ENCODE data around the gene SAFB2.

Gene SAFB2

DNA sequence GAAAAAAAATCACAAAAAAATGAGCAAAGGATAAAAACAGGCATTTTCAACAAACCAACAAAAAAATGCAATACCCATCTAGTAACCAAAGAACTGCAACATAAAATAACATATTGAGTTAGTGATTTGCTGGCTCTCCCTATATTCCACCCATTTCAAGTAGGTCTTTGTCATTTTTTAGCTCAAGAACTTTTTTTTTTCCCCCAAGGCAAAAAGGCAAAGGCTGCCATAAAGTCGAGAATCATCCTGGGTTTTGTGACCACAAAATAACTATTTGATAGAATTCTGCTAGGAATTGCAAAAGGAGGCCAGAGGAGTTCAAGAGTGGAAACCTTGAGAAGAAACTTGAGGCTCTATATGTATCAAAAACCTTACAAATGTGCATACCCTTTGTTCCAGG is 5.5 kb downstream of the SAFB2 start:
- Histone ChIP-seq H3K9me3 (ENCODE audit: insufficient read depth, low read depth, low read length) (no peaks in the 10 kb centered on the region), H3K27ac (ENCODE audit: low read depth, low read length) (no peak overlapping the region), H3K9ac (ENCODE audit: low read length) (no peak overlapping the region), H3K36me3 (ENCODE audit: control insufficient read depth in 1 of 2, insufficient read depth in 2 of 2, low read length in 2 of 2) (peaks cover 40 to 65% of the 10 kb centered on the region in 2 experiments), H2BK12ac (ENCODE audit: low read length) (no peak overlapping the region), H2AK5ac (ENCODE audit: low read length) (no peak overlapping the region), H3K4me3 (ENCODE audit: low read depth, low read length) (no peak overlapping the region), H2BK120ac (ENCODE audit: insufficient read depth, low read length, poor library complexity) (no peak overlapping the region), H4K12ac (ENCODE audit: low read depth, low read length) (no peak overlapping the region), H3K23ac (ENCODE audit: low read length) (no peak overlapping the region), H4K91ac (ENCODE audit: low read depth, low read length) (no peak overlapping the region), H2AFZ (ENCODE audit: insufficient read depth, low read length, poor library complexity) (no peak overlapping the region), H3K14ac (ENCODE audit: low read length) (no peak overlapping the region), H3K27me3 (ENCODE audit: insufficient read depth, low read length) (no peaks in the 10 kb centered on the region), H4K8ac (ENCODE audit: low read depth, low read length) (no peak overlapping the region), H3K79me2 (ENCODE audit: control insufficient read depth, insufficient read depth, low read length, poor library complexity) (peaks cover 11% of the 10 kb centered on the region), H2BK5ac (ENCODE audit: low read depth, low read length, poor library complexity) (no peak overlapping the region), H3K18ac (ENCODE audit: low read length) (no peak overlapping the region), H3K4me1 (ENCODE audit: control insufficient read depth in 1 of 2, insufficient read depth in 2 of 2, low read length in 2 of 2) (peaks cover 7 to 8% of the 10 kb centered on the region in 2 experiments), H3K4ac (ENCODE audit: low read depth, low read length) (no peak overlapping the region), H3K79me1 (ENCODE audit: low read length) (peaks cover 1% of the 10 kb centered on the region), H3K4me2 (ENCODE audit: low read length) (no peak overlapping the region)
- DNase-seq = no peak
- WGBS (ENCODE audit: extremely low coverage, insufficient coverage, insufficient read length) = no CpG with 5 or more reads among the region's 1 CpG

DNA sequence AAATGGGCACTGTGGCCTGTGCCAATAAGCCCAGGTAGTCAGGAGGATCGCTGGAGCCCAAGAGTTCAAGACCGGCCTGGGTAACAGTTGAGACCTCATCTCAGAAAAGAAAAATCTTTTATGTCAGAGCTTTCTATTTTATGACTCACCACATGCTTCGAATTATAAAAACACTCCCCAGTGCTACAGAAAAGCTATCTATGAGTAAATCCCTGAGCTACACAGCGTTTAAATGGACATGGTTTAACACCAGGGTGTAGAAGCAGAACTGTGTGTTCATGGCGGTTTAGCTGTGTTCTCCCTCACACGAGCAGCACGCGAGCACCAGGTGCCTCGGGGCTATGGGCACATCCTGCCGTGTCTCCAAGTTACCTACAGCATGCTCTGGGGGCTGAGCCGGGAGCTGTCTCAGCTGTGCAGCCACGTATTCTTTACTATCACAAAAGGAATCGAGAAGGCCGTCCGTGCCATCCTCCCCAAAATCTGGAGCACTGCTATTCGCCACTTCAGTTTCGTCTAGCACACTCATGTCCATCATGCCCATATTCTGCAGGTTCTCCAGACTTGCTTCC is 6.7 kb downstream of the SAFB2 start:
- Histone ChIP-seq H2AK5ac (ENCODE audit: low read length) (no peak overlapping the region), H2AFZ (ENCODE audit: insufficient read depth, low read length, poor library complexity) (no peak overlapping the region), H3K27ac (ENCODE audit: low read depth, low read length) (no peak overlapping the region), H2BK5ac (ENCODE audit: low read depth, low read length, poor library complexity) (no peak overlapping the region), H3K79me2 (ENCODE audit: control insufficient read depth, insufficient read depth, low read length, poor library complexity) (peaks cover 2% of the 10 kb centered on the region), H3K9ac (ENCODE audit: low read length) (no peak overlapping the region), H3K4me3 (ENCODE audit: low read depth, low read length) (no peak overlapping the region), H3K9me3 (ENCODE audit: insufficient read depth, low read depth, low read length) (no peaks in the 10 kb centered on the region), H3K36me3 (ENCODE audit: control insufficient read depth in 1 of 2, insufficient read depth in 2 of 2, low read length in 2 of 2) (peaks cover 41 to 65% of the 10 kb centered on the region in 2 experiments), H3K18ac (ENCODE audit: low read length) (no peak overlapping the region), H3K14ac (ENCODE audit: low read length) (no peak overlapping the region), H3K27me3 (ENCODE audit: insufficient read depth, low read length) (no peaks in the 10 kb centered on the region), H2BK12ac (ENCODE audit: low read length) (no peak overlapping the region), H3K23ac (ENCODE audit: low read length) (peak overlapping the region; percentile 42), H2BK120ac (ENCODE audit: insufficient read depth, low read length, poor library complexity) (no peak overlapping the region), H3K4me2 (ENCODE audit: low read length) (no peak overlapping the region), H4K12ac (ENCODE audit: low read depth, low read length) (no peak overlapping the region), H3K4me1 (ENCODE audit: control insufficient read depth in 1 of 2, insufficient read depth in 2 of 2, low read length in 2 of 2) (no peaks in the 10 kb centered on the region), H4K8ac (ENCODE audit: low read depth, low read length) (no peak overlapping the region), H4K91ac (ENCODE audit: low read depth, low read length) (no peak overlapping the region), H3K4ac (ENCODE audit: low read depth, low read length) (no peak overlapping the region), H3K79me1 (ENCODE audit: low read length) (no peaks in the 10 kb centered on the region)
- DNase-seq = no peak
- WGBS (ENCODE audit: extremely low coverage, insufficient coverage, insufficient read length) = no CpG with 5 or more reads among the region's 17 CpGs

DNA sequence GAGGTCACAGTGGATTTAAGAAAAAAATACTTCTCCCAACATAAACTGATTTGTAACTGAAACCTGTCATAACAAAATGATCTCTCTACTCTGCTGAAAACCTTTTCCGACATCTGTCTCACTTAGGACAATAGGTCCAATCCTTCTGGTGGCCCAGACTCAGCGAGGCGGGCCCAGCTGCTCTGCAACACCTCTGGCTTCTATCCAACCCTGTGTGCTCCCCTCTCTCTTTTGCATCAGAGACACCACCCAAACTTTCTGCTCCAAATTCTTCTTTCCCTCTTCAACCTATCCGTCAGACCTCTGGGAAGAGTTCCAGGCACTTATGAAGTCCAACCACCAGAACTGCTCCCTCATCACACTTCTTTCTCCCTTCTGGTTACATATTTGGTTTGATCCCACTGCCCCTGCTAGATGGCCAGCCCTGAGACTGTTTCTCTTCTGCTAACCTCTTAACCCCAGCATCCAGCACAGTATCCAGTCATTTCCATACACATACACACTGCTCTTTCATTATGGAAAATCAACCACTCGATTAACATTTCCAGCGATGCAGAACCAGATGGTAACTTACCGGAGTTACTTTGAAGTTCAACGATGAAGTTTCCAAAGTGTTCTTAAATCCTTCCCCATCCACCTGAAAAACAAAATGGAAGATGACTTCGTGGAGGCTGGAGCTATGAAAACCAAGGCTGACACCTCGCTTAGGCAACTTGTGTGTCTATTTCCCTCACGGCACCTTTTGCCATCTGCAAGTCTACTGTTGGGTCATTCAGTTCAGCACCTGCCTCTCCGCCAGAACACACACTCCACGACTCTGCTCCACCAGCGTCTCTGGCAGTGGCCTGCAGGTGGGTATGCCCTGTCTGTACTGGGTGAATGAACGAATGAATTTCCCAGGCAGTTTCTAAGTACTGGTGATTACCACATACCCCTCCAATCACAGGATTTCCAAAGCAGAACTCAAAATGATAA is 9.4 kb downstream of the SAFB2 start:
- Histone ChIP-seq H2AFZ (ENCODE audit: insufficient read depth, low read length, poor library complexity) (no peak overlapping the region), H3K79me1 (ENCODE audit: low read length) (no peaks in the 10 kb centered on the region), H4K91ac (ENCODE audit: low read depth, low read length) (no peak overlapping the region), H2BK12ac (ENCODE audit: low read length) (no peak overlapping the region), H3K4me1 (ENCODE audit: control insufficient read depth in 1 of 2, insufficient read depth in 2 of 2, low read length in 2 of 2) (no peaks in the 10 kb centered on the region), H4K12ac (ENCODE audit: low read depth, low read length) (no peak overlapping the region), H3K27me3 (ENCODE audit: insufficient read depth, low read length) (no peaks in the 10 kb centered on the region), H3K14ac (ENCODE audit: low read length) (no peak overlapping the region), H2BK120ac (ENCODE audit: insufficient read depth, low read length, poor library complexity) (no peak overlapping the region), H3K18ac (ENCODE audit: low read length) (no peak overlapping the region), H3K23ac (ENCODE audit: low read length) (no peak overlapping the region), H3K4ac (ENCODE audit: low read depth, low read length) (no peak overlapping the region), H3K36me3 (ENCODE audit: control insufficient read depth in 1 of 2, insufficient read depth in 2 of 2, low read length in 2 of 2) (peaks cover 52 to 68% of the 10 kb centered on the region in 2 experiments), H4K8ac (ENCODE audit: low read depth, low read length) (no peak overlapping the region), H3K27ac (ENCODE audit: low read depth, low read length) (no peak overlapping the region), H3K9me3 (ENCODE audit: insufficient read depth, low read depth, low read length) (no peaks in the 10 kb centered on the region), H3K79me2 (ENCODE audit: control insufficient read depth, insufficient read depth, low read length, poor library complexity) (no peaks in the 10 kb centered on the region), H3K4me3 (ENCODE audit: low read depth, low read length) (no peak overlapping the region), H3K9ac (ENCODE audit: low read length) (no peak overlapping the region), H2AK5ac (ENCODE audit: low read length) (no peak overlapping the region), H3K4me2 (ENCODE audit: low read length) (no peak overlapping the region), H2BK5ac (ENCODE audit: low read depth, low read length, poor library complexity) (no peak overlapping the region)
- no peak for DNase-seq
- WGBS (ENCODE audit: extremely low coverage, insufficient coverage, insufficient read length) = no CpG with 5 or more reads among the region's 15 CpGs

DNA sequence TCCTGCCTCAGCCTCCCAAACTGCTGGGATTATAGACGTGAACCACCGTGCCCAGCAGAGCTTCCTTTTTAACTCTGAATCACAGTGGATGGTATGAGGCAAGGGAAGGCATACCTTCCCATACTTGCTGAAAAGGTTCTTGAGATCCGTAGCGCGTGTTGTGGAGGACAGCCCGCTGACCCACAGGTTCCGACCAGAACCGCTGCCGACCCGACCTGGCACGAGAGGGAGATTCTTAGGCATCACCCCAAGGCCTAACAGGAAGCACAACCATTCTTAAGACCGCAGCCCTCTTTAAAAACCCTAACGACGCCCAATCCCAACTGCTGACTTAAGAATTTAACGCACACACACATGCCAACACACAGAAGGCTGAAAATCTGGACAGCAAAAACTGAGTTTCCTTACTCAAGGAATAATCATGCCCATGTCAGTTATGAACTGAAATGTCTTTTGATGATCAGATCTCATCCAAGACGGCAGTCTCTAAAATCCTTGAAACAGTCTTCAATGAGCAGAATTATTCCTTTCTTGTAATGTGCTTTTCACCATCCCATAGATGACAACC is 12.6 kb downstream of the SAFB2 start:
- no CpG with 5 or more reads among the region's 16 CpGs for WGBS (ENCODE audit: extremely low coverage, insufficient coverage, insufficient read length)

More for the DNA sequence above, 12.6 kb downstream of the SAFB2 start:
- Histone ChIP-seq H3K79me1 (ENCODE audit: low read length) (no peaks in the 10 kb centered on the region), H2BK5ac (ENCODE audit: low read depth, low read length, poor library complexity) (no peak overlapping the region), H2AFZ (ENCODE audit: insufficient read depth, low read length, poor library complexity) (no peak overlapping the region), H3K79me2 (ENCODE audit: control insufficient read depth, insufficient read depth, low read length, poor library complexity) (no peaks in the 10 kb centered on the region), H2AK5ac (ENCODE audit: low read length) (no peak overlapping the region), H2BK120ac (ENCODE audit: insufficient read depth, low read length, poor library complexity) (no peak overlapping the region), H3K4ac (ENCODE audit: low read depth, low read length) (no peak overlapping the region), H3K4me3 (ENCODE audit: low read depth, low read length) (no peak overlapping the region), H3K27me3 (ENCODE audit: insufficient read depth, low read length) (no peaks in the 10 kb centered on the region), H4K8ac (ENCODE audit: low read depth, low read length) (no peak overlapping the region), H3K27ac (ENCODE audit: low read depth, low read length) (no peak overlapping the region), H4K91ac (ENCODE audit: low read depth, low read length) (no peak overlapping the region), H3K9ac (ENCODE audit: low read length) (no peak overlapping the region), H4K12ac (ENCODE audit: low read depth, low read length) (no peak overlapping the region), H3K9me3 (ENCODE audit: insufficient read depth, low read depth, low read length) (no peaks in the 10 kb centered on the region), H3K4me1 (ENCODE audit: control insufficient read depth in 1 of 2, insufficient read depth in 2 of 2, low read length in 2 of 2) (no peaks in the 10 kb centered on the region), H3K14ac (ENCODE audit: low read length) (no peak overlapping the region), H2BK12ac (ENCODE audit: low read length) (no peak overlapping the region), H3K4me2 (ENCODE audit: low read length) (no peak overlapping the region), H3K36me3 (ENCODE audit: control insufficient read depth in 1 of 2, insufficient read depth in 2 of 2, low read length in 2 of 2) (peaks cover 52 to 72% of the 10 kb centered on the region in 2 experiments), H3K23ac (ENCODE audit: low read length) (no peak overlapping the region), H3K18ac (ENCODE audit: low read length) (no peak overlapping the region)
- no peak for DNase-seq

Measured in trophoblast cell (in vitro differentiated cells and primary cell).